DOHH2 (cell line): ENCODE measurements around the gene POLR2C.

Experiments used
- CTCF ChIP-seq: fragments of 200-600 bp; sonication (generic); IDR thresholded peaks from one replicate; pipeline ENCODE4 v1.5.1; 2014; ENCODE audit warnings: antibody characterized with exemption, mild to moderate bottlenecking, low read depth, low read length; ENCODE audit not compliant: poor library complexity, severe bottlenecking
- EZH2phosphoT487 ChIP-seq: fragments of 200-600 bp; sonication (generic); IDR thresholded peaks from 2 replicates; pipeline ENCODE4 v1.6.1; 2017; ENCODE audit warnings: borderline replicate concordance, mild to moderate bottlenecking, antibody characterized with exemption, low read length, moderate library complexity, mixed read lengths

GRCh38 chr16:57507136-57508034, 44.9 kb downstream of the POLR2C start:
- TF ChIP-seq CTCF (no peak), EZH2phosphoT487 (no peak)
